Stimulated activated CD4-positive, alpha-beta T cell treated with anti-CD3 and anti-CD28 coated beads, Interleukin-2, amount 100 ng/mL, for 4 hours (primary cell): ENCODE data around the gene NACC2.

Experiments used
- DNase-seq: peaks from one replicate; pipeline ENCODE4 v3.0.0-alpha.2; 2020; ENCODE audit warnings: low read depth

NACC2 gene

GRCh38 chr9:136128436-136128835, 33.3 kb upstream of the NACC2 start:
- no peak for DNase-seq

- no peak for DNase-seq
Observed at GRCh38 chr9:136127313-136127712, 32.2 kb upstream of the NACC2 start.

- no peak for DNase-seq
Observed at GRCh38 chr9:136124976-136125692, 30.0 kb upstream of the NACC2 start.

GRCh38 chr9:136122425-136123383, 27.6 kb upstream of the NACC2 start:
- peak; percentile 70 for DNase-seq

GRCh38 chr9:136121801-136122200, 26.7 kb upstream of the NACC2 start:
- DNase-seq = no peak

- no peak for DNase-seq
Observed at GRCh38 chr9:136120438-136120844, 25.4 kb upstream of the NACC2 start.

GRCh38 chr9:136119883-136120393, 24.8 kb upstream of the NACC2 start:
- no peak for DNase-seq

- DNase-seq = no peak
Observed at GRCh38 chr9:136119061-136119882, 24.2 kb upstream of the NACC2 start.

- DNase-seq = peak; percentile 97
Observed at GRCh38 chr9:136118320-136119060, 23.4 kb upstream of the NACC2 start, which contains the start of gene TMEM250. TMEM250 (minus strand) TSS chr9:136118875; CDS start chr9:136116900, 1,975 bp downstream.

- DNase-seq = no peak
Observed at GRCh38 chr9:136117916-136118319, 22.8 kb upstream of the NACC2 start.

GRCh38 chr9:136117291-136117915, 22.3 kb upstream of the NACC2 start:
- DNase-seq = no peak

GRCh38 chr9:136116360-136117098, 21.4 kb upstream of the NACC2 start:
- DNase-seq = no peak

GRCh38 chr9:136115641-136116359, 20.7 kb upstream of the NACC2 start:
- no peak for DNase-seq

- no peak for DNase-seq
Observed at GRCh38 chr9:136115206-136115605, 20.1 kb upstream of the NACC2 start.

GRCh38 chr9:136114610-136115009, 19.5 kb upstream of the NACC2 start:
- DNase-seq = no peak

GRCh38 chr9:136112541-136112940, 17.5 kb upstream of the NACC2 start:
- DNase-seq = no peak

GRCh38 chr9:136111910-136112309, 16.8 kb upstream of the NACC2 start:
- DNase-seq = no peak

GRCh38 chr9:136111190-136111589, 16.1 kb upstream of the NACC2 start:
- no peak for DNase-seq
